ENCODE results near the gene TRIM71.

GRCh38 chr3:32840086-32840841 lies 22.5 kb downstream of the TRIM71 start:
- TF ChIP-seq CTCF (IDR thresholded peaks at IDR 0.05; ENCODE audit: insufficient read depth, low read length, poor library complexity, severe bottlenecking) (no peak), EZH2phosphoT487 (conservative IDR thresholded peaks at IDR 0.05; ENCODE audit: low read length) (no peak)
